ENCODE results near the gene SEMA5B.

The SEMA5B gene

GRCh38 chr3:123011447-123011846 is 16.1 kb downstream of the SEMA5B start:
- Histone ChIP-seq H3K4me2 (ENCODE audit: low read depth, low read length) (no peak overlapping the region), H3K4me3 (ENCODE audit: low read length) (no peak overlapping the region), H3K27me3 (replicated peaks; ENCODE audit: insufficient read depth, low read length) (no peaks in the 10 kb centered on the region), H3K9me3 (replicated peaks; ENCODE audit: insufficient read depth, low read length) (no peaks in the 10 kb centered on the region), H4K20me1 (ENCODE audit: insufficient read depth, low read length) (no peaks in the 10 kb centered on the region), H3K9ac (ENCODE audit: low read length) (no peak overlapping the region), H3K36me3 (replicated peaks; ENCODE audit: insufficient read depth, low read length) (no peaks in the 10 kb centered on the region), H3F3A (ENCODE audit: insufficient read depth, low read length) (no peaks in the 10 kb centered on the region), H3K4me1 (ENCODE audit: low read length) (no peaks in the 10 kb centered on the region), H2AFZ (ENCODE audit: low read length) (no peak overlapping the region), H3K79me2 (ENCODE audit: low read length) (no peaks in the 10 kb centered on the region), H3K9me2 (replicated peaks; ENCODE audit: insufficient read depth, low read length) (no peaks in the 10 kb centered on the region), H3K27ac (ENCODE audit: low read length) (no peak overlapping the region)
- no peak for DNase-seq
- no peak for TF ChIP-seq EZH2 (optimal IDR thresholded peaks at IDR 0.05; ENCODE audit: low read depth, low read length)
- TF ChIP-seq EZH2phosphoT487 (IDR thresholded peaks at IDR 0.05; ENCODE audit: low read length): no peak
- TF ChIP-seq CTCF (IDR thresholded peaks at IDR 0.05; ENCODE audit: low read length): no peak

- H3K9ac ChIP-seq (ENCODE audit: low read length): no peak overlapping the region
- H3F3A ChIP-seq (ENCODE audit: insufficient read depth, low read length): no peaks in the 10 kb centered on the region
- no peaks in the 10 kb centered on the region for H3K9me3 ChIP-seq (replicated peaks; ENCODE audit: insufficient read depth, low read length)
- no peaks in the 10 kb centered on the region for H3K4me1 ChIP-seq (ENCODE audit: low read length)
- no peaks in the 10 kb centered on the region for H3K27me3 ChIP-seq (replicated peaks; ENCODE audit: insufficient read depth, low read length)
- no peaks in the 10 kb centered on the region for H3K36me3 ChIP-seq (replicated peaks; ENCODE audit: insufficient read depth, low read length)
- no peak overlapping the region for H2AFZ ChIP-seq (ENCODE audit: low read length)
- H4K20me1 ChIP-seq (ENCODE audit: insufficient read depth, low read length): no peaks in the 10 kb centered on the region
- no peaks in the 10 kb centered on the region for H3K79me2 ChIP-seq (ENCODE audit: low read length)
- H3K4me2 ChIP-seq (ENCODE audit: low read depth, low read length): no peak overlapping the region
- no peak overlapping the region for H3K27ac ChIP-seq (ENCODE audit: low read length)
- TF ChIP-seq EZH2 (optimal IDR thresholded peaks at IDR 0.05; ENCODE audit: low read depth, low read length) (no peak), CTCF (IDR thresholded peaks at IDR 0.05; ENCODE audit: low read length) (no peak), EZH2phosphoT487 (IDR thresholded peaks at IDR 0.05; ENCODE audit: low read length) (no peak)
- no peak overlapping the region for H3K4me3 ChIP-seq (ENCODE audit: low read length)
- no peaks in the 10 kb centered on the region for H3K9me2 ChIP-seq (replicated peaks; ENCODE audit: insufficient read depth, low read length)
- DNase-seq: no peak
These were observed 18.7 kb downstream of the SEMA5B start for GRCh38 chr3:123008840-123009239.

GRCh38 chr3:123006609-123007008 is 21.0 kb downstream of the SEMA5B start:
- TF ChIP-seq EZH2 (optimal IDR thresholded peaks at IDR 0.05; ENCODE audit: low read depth, low read length) (no peak), EZH2phosphoT487 (IDR thresholded peaks at IDR 0.05; ENCODE audit: low read length) (no peak), CTCF (IDR thresholded peaks at IDR 0.05; ENCODE audit: low read length) (no peak)
- Histone ChIP-seq H3K79me2 (ENCODE audit: low read length) (no peaks in the 10 kb centered on the region), H3K36me3 (replicated peaks; ENCODE audit: insufficient read depth, low read length) (no peaks in the 10 kb centered on the region), H3K9ac (ENCODE audit: low read length) (no peak overlapping the region), H2AFZ (ENCODE audit: low read length) (no peak overlapping the region), H3K4me2 (ENCODE audit: low read depth, low read length) (no peak overlapping the region), H3K27ac (ENCODE audit: low read length) (no peak overlapping the region), H3K27me3 (replicated peaks; ENCODE audit: insufficient read depth, low read length) (no peaks in the 10 kb centered on the region), H3K4me1 (ENCODE audit: low read length) (no peaks in the 10 kb centered on the region), H3K9me3 (replicated peaks; ENCODE audit: insufficient read depth, low read length) (no peaks in the 10 kb centered on the region), H3F3A (ENCODE audit: insufficient read depth, low read length) (no peaks in the 10 kb centered on the region), H3K9me2 (replicated peaks; ENCODE audit: insufficient read depth, low read length) (no peaks in the 10 kb centered on the region), H4K20me1 (ENCODE audit: insufficient read depth, low read length) (no peaks in the 10 kb centered on the region), H3K4me3 (ENCODE audit: low read length) (no peak overlapping the region)
- no peak for DNase-seq

Data from MM.1S (cell line).